ENCODE results near the gene GFOD1.

The GFOD1 gene

GRCh38 chr6:13485303-13485702 is 2.1 kb downstream of the GFOD1 start:
- no peak for DNase-seq (ENCODE audit: low read depth)

- DNase-seq (ENCODE audit: low read depth), result no peak
Observed at GRCh38 chr6:13484827-13485226, 2.6 kb downstream of the GFOD1 start.

- DNase-seq (ENCODE audit: low read depth), result no peak
Observed at GRCh38 chr6:13484138-13484708, 3.2 kb downstream of the GFOD1 start.

DNA sequence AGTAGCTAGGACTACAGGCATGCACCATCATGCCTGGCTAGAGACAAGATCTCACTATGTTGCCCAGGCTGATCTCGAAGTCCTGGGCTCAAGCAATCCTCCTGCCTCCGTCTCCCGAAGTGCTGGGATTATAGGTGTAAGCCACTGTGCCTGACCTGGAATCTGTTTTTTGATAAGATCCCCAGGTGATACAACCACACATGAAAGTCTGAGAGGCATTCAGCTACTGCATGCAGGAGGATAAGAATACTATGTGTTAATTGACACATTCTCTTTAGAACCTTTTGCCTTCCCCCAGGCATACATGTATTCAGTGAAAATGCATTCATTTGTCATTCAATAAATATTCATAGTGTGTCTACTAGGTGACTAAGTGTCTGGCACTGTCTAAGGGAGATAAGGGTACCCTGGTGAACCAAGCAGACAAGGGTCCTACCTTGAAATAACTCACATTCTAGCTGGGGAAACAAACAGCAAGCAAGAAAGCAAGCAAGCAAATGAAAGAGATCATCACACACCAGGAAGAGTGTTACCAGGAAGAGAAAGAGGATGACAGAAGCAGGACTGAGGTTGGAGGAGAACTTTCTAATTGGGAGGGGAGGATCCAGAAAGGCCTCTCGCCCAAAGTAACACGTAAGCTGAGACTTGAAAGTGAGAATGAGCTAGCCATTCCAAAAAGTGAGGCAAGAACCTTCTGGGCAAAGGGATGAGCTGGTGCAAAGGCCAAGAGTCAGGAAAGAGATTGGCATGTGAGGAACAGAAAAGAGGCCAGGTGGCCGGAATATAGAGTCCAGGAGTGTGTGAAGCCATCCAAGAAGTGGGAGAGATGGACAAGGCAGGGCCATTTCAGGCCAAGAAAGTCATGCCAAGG is 6.5 kb downstream of the GFOD1 start:
- DNase-seq (ENCODE audit: low read depth), result no peak

DNA sequence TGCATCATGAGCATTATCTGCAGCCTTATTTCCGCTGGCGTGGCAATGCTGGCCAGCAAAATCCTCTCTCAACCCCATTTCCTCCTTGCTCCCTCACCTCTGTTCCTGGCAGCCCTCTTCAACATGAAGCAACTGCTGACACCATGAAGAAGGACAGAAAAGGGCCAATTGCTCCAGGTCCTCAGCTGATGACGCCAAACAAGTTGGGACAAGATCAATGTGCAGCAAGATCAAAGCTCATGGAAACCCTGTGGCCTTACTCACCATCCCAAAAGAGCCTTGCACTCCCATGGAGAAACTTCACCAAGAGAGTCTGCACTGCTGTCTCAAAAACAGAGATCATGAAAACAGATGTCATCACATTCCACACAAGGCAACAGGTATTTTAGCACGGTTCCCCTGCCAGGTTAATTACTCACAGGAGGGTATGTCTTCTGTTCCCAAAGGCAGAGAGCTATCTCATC is 7.4 kb downstream of the GFOD1 start:
- no peak for DNase-seq (ENCODE audit: low read depth)

DNA sequence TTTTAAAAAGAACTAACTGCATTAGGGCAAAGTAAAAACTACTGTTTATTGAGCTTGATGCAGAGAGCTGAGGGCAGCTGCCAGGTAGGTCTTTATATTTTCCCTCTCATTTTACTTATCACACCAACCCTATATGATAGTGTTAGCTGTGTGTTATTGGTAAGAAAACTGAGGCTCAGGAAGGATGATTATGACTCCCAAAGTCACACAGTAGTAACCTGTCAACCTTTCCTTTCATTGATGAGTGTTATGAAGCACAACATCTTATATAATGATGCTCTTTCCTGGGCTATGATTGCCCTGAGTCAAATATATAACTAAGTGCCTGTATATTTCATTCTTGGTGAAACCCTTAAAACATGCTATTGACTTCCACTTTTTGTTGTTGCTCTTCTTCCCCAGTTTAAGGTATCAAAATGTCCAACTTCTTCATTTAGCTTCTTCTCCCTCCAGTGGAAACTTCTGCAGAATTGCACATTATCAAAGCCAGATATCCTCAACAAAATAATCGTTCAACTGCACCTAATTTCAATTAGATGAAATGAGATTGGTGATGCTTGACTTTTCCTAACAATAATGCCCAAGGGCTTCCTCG is 8.1 kb downstream of the GFOD1 start:
- DNase-seq (ENCODE audit: low read depth), result no peak

- no peak for DNase-seq (ENCODE audit: low read depth)
Observed at GRCh38 chr6:13478525-13478966, 8.9 kb downstream of the GFOD1 start.

DNA sequence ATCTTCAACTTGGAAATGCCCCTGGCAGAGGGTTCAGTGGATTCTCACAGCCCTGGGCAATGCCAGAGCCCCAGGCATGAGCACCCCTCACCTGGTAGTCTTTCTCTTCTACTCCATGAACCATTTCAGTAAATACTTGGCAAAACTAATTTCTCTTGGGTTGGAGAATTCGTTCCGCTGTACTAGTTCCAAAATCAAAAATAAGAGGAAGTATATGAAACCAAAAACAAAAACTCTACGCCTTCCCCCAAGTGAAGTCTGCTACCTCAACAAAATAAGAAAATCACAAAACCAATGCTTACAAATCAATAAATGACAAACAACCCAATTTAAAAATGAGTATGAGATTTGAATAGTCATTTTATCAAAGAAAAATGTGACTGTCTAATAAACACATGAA is 12.6 kb downstream of the GFOD1 start:
- DNase-seq (ENCODE audit: low read depth), result no peak

DNA sequence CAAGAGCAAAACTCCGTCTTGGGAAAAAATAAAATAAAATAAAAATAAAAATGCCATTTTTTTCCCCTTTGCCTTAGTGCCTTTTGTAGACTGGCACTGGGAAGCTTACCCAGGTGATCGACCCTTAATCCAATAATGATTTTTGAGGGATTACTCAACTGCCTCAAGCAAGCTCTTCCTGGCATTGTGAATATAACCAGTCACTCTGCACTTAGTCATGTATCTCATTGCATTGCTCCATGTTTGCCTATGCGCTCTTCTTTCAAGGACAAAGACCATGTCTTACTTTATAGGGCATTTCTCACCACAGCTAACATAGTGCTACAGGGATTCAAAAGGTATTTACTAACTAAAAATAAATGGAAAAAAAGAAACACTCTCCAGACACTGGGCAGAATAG is 13.0 kb downstream of the GFOD1 start:
- DNase-seq (ENCODE audit: low read depth), result no peak

- no peak for DNase-seq (ENCODE audit: low read depth)
Observed at GRCh38 chr6:13473768-13474165, 13.6 kb downstream of the GFOD1 start.

DNA sequence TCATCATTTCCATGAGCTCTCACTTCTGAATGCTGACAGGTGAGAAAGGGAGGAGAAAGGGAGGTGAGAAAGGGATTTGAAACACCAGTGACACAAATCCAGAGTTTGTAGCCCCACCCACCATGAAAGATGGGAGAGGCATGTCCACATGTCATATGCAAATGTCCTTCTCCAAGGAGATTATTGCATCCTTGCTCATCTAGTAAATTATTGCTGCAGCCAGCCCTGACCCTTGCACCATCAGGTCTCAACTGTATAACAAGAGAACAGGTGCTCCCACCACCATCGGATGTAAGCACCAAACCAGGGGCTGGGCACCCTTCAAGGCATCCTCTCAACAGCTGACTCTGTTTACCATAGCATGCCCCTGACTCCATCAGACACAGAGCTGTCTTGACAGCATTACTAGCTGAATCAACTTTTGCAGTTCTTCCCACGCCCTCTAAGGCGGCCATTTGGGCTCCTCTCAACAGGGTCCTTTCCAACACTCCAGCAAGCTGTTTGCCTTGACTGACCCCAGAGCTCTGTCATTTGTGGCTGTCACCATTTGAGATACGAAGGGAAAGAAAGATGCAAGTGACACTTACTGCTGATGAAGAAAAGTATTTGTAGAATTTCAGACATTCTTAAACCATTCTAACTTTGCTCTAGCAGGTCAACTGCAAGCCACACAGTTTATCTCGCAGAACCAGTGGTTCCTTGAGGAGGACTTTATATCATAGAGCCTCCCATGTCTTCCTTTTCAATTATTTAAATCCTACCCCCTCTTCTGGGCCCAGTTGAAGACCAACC is 14.2 kb downstream of the GFOD1 start:
- no peak for DNase-seq (ENCODE audit: low read depth)

GRCh38 chr6:13472099-13472498 is 15.3 kb downstream of the GFOD1 start:
- no peak for DNase-seq (ENCODE audit: low read depth)

GRCh38 chr6:13471184-13471583 is 16.2 kb downstream of the GFOD1 start:
- no peak for DNase-seq (ENCODE audit: low read depth)

DNA sequence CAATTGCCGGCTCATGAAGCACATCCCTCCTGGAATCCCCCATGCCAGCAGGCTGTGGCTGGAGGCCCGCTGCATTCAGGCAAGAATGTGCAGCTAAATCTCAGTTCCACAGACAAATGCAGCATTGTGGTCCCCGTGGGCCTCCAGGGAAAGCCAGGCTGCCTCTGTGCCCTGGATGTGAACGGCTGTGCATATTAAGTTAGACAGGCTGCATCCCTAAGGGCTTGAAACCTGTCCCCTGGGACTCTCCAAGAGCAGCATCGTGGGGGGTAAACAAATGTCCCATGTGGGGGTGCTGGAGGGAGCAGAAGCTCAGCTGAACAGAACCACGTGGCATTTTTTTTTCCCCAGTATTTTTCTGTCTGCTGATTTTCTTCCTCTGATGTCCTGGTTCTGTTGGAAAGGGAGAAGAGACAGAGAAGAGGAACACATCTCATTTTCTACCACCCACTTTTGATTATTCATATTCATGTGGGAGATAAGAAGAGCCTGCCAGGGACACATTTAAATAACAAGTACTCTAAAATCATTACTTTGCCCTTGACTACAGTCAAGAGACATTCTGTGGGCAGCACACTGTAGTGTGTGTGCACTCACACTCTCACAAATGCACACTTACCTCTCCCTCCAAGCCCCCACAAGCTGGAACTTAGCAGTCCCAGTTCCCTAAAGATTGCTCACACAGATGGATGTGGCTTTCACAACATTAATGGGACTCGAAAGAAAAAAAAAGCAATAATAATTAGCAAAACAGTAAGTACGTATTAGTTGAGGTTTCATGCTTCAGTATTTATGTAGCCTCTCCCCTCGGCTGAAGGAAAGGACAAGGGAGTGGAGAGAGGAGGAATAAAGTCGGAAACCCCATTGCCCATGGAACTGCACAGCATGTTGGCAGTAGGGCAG is 16.9 kb downstream of the GFOD1 start:
- DNase-seq (ENCODE audit: low read depth), result no peak

DNA sequence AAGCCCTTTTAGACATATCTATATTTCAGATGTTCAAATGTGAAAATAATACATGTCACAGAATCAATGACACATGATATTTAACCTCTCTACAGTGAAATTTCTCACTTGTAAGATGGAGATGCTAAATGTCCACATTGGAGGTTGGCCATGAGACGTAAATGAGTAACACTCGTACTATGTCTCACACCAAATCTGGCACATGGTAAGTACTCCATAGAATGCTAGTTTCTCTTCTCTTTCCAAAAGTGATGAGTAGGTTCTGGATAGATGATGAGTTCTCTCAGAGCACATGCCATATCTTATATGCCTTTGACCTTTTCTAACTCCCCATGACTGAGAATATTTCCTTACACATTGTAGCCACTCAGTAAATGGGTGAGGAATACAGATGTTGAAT is 17.7 kb downstream of the GFOD1 start:
- no peak for DNase-seq (ENCODE audit: low read depth)

DNA sequence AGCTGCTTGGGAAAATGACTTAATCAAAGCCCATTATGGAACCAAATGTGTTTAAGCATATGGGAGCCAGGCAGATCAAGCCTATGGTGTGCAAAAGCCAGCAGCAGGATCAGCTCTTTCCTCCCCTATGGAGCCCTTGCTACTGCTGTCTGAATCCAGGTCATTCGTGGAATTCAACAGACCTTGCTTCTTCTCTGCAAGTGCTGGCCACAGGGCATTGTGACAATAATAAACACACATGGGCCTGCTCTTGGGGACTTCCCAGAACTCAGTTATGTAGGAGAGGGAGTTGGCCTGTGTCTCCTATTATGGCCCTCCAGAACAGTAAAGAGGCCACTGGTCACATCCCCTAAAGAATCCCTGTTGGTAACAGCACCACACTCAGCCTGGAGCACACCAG is 18.6 kb downstream of the GFOD1 start:
- no peak for DNase-seq (ENCODE audit: low read depth)

GRCh38 chr6:13467216-13467600 is 20.2 kb downstream of the GFOD1 start:
- no peak for DNase-seq (ENCODE audit: low read depth)

- DNase-seq (ENCODE audit: low read depth), result no peak
Observed at GRCh38 chr6:13466304-13467215, 20.8 kb downstream of the GFOD1 start.

DNA sequence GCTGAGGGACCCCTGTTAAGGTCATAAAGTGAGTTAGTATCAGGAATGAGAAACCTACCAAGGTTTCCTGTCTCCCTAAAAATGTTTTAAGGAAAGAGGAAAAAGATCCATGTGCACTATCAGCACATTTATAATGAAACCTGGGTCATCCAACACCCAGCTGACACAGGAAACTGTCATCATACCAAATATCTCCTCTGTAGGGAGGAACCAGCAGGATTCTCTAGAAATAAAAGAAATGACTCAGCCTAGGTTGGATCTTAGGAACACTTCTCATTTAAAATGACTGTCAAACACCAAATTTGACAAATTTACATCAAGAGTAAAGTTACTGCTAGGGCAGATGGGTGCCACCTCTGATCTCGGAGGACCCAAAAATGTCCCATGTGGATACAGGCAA is 21.7 kb downstream of the GFOD1 start:
- DNase-seq (ENCODE audit: low read depth), result no peak

DNA sequence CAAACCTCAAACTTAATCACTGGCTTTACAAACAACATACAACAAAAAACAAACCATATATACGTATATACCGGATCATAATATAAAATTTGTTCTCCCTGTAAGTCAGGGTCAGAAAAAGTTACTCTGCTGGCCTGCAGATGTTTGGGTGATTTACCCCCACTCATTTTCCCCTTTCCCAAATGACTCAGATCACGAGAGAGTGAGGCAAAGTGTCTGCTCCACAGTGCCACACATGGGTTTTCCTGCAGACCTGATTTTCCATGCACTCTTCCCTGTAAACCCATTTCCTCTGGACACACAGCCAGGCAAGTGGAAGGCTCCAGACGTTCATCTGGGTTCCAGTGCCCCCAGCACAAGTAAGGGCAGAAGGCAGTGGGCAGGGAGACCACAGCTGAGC is 23.5 kb downstream of the GFOD1 start:
- DNase-seq (ENCODE audit: low read depth), result no peak

Measured in T-helper 22 cell (primary cell).